BJ (cell line): ENCODE results near the gene LIN52. TPM values are rescaled to one million over a fixed set of nuclear protein-coding genes. Genes with fewer than 3 reads are reported as not detected.

Experiments
- CTCF ChIA-PET: fragments of 350-600 bp; formaldehyde crosslinking; extraction: SDS; loops from one replicate; lab custom pipeline; 2021; ENCODE audit warnings: antibody characterized with exemption, inconsistent platforms; lab: Yijun Ruan, JAX
- POLR2A ChIA-PET: fragments of 300-600 bp; sonication (Branson Sonifier 250); formaldehyde crosslinking; extraction: SDS; loops from one replicate; lab custom pipeline; 2021; ENCODE audit warnings: antibody characterized with exemption; lab: Charles Lee
- DNase-seq: peaks from one replicate; pipeline ENCODE4 v3.0.0-alpha.2; 2011; ENCODE audit warnings: low read depth
- H3K27me3 ChIP-seq: 2 replicates; pipeline ENCODE4 v1.6.0; 2011; ENCODE audit warnings: low read length; ENCODE audit not compliant: control insufficient read depth, insufficient read depth
- H3K36me3 ChIP-seq: 2 replicates; pipeline ENCODE4 v1.5.1; 2011; ENCODE audit warnings: low read length; ENCODE audit not compliant: control insufficient read depth, insufficient read depth
- H3K4me3 ChIP-seq: 2 replicates; pipeline ENCODE4 v1.5.1; 2011; ENCODE audit warnings: low read depth, mild to moderate bottlenecking, control low read depth, low read length
- polyA plus RNA-seq: library from polyadenylated mRNA; depleted of rRNA; stranded (reverse); fragments of >200 nt; gene quantifications from 2 replicates; pipeline ENCODE4 v1.2.3, GENCODE V29; 2011
- TF ChIP-seq, protein P1 (sequence below): IDR thresholded peaks from 2 replicates; pipeline ENCODE4 v1.5.1; 2011; ENCODE audit warnings: low read depth, mild to moderate bottlenecking, control low read depth, inconsistent platforms, low read length, moderate library complexity; ENCODE audit not compliant: insufficient read depth

LIN52 gene
- polyA plus RNA-seq, 1 experiment: 7.4 TPM

DNA sequence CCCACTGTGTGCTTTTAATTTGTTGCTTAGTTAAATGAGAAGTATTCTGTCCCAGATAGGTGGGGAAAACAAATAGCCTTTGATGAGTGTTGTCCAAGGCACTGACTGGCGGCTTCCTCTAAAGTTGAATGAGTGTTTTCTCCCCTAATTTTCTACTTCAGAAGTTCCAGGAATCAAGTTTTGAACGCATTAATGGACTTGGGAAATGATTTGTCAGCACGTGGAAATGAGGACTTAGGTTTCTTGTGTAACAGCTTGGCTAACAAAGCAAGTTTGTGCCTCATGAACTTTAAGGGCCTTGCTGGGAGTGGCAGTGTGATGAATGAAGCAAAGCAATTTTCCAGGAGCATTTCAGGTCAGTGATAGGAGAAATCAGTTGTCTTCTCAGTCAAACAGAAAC lies 56.9 kb downstream of the LIN52 start:
- ChIA-PET CTCF (no interaction called here), POLR2A (no interaction called here)
- TF ChIP-seq, protein P1, sequence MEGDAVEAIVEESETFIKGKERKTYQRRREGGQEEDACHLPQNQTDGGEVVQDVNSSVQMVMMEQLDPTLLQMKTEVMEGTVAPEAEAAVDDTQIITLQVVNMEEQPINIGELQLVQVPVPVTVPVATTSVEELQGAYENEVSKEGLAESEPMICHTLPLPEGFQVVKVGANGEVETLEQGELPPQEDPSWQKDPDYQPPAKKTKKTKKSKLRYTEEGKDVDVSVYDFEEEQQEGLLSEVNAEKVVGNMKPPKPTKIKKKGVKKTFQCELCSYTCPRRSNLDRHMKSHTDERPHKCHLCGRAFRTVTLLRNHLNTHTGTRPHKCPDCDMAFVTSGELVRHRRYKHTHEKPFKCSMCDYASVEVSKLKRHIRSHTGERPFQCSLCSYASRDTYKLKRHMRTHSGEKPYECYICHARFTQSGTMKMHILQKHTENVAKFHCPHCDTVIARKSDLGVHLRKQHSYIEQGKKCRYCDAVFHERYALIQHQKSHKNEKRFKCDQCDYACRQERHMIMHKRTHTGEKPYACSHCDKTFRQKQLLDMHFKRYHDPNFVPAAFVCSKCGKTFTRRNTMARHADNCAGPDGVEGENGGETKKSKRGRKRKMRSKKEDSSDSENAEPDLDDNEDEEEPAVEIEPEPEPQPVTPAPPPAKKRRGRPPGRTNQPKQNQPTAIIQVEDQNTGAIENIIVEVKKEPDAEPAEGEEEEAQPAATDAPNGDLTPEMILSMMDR: no peak
- no peak for DNase-seq
- no peak overlapping the region for H3K4me3 ChIP-seq
- no peaks in the 10 kb centered on the region for H3K27me3 ChIP-seq
- no peaks in the 10 kb centered on the region for H3K36me3 ChIP-seq

DNA sequence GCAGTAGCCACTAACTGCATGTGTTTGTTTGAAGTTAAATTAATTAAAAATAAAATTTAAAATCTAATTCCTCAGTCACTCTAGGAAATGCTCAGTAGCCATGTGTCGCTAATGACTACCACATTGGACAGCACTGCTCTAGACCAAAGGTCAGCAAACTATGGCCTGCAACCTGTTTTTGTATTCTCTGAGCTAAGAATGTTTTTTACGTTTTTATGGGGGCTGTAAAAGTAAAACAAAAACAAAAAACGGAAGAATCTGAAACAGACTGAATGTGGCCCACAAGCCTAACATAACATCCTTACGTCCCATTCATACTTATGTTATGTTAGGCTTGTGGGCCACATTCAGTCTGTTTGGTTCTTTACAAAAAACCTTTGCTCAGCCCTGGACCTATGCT lies 57.8 kb downstream of the LIN52 start:
- TF ChIP-seq, protein P1: no peak
- H3K27me3 ChIP-seq: no peaks in the 10 kb centered on the region
- no peaks in the 10 kb centered on the region for H3K36me3 ChIP-seq
- ChIA-PET CTCF (interaction anchor here (0.6 kb wide), 1 partner anchor 25 kb away, joined by 4 read pairs; no protein-coding TSS in a partner anchor), POLR2A (no interaction called here)
- H3K4me3 ChIP-seq: no peak overlapping the region
- DNase-seq: no peak

DNA sequence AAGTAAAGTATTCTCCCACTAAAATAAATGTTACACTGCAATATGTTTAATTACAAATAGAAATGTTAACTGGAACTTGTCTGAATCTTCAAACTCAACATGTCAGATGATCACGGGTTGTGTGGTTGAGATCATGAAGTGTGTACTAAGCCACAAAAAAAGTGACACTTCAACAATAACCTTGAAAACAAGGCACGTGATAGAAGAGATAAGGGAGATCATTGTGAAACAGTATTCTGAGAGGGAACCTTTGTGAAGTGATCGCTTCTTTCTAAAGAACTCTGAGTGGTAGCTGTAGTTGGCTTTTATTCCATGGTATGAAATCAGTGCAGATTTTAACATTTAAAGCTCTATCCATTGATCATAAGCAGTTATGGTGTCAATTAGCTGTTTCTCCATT lies 60.0 kb downstream of the LIN52 start:
- ChIA-PET POLR2A (no interaction called here), CTCF (interaction anchor here (0.9 to 1.0 kb wide), 2 partner anchors 10 to 18 kb away, joined by 3 read pairs; no protein-coding TSS in a partner anchor)
- H3K4me3 ChIP-seq: no peak overlapping the region
- H3K36me3 ChIP-seq: no peaks in the 10 kb centered on the region
- DNase-seq: no peak
- no peaks in the 10 kb centered on the region for H3K27me3 ChIP-seq
- TF ChIP-seq, protein P1: no peak

DNA sequence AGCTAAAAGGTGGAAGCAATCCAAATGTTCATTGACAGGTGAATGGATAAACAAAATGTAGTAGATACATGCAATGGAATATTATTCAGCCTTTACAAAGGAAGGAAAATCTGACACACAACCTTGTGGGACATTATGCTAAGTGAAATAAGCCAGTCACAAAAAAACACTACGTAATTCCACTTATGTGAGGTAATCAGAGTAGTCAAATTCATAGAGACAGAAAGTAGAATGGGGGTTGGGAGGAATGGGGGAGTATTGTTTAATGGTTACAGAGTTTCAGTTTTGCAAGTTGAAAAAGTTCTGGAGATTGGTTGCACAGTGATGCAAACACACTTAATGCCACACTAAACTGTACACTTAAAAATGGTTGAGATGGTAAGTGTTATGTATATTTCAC lies 62.8 kb downstream of the LIN52 start:
- TF ChIP-seq, protein P1: no peak
- Histone ChIP-seq H3K27me3 (no peaks in the 10 kb centered on the region), H3K36me3 (no peaks in the 10 kb centered on the region), H3K4me3 (no peak overlapping the region)
- no peak for DNase-seq
- POLR2A ChIA-PET: no interaction called here
- CTCF ChIA-PET: interaction anchor here (1.1 kb wide), 1 partner anchor 104 kb away, joined by 3 read pairs; no protein-coding TSS in a partner anchor

DNA sequence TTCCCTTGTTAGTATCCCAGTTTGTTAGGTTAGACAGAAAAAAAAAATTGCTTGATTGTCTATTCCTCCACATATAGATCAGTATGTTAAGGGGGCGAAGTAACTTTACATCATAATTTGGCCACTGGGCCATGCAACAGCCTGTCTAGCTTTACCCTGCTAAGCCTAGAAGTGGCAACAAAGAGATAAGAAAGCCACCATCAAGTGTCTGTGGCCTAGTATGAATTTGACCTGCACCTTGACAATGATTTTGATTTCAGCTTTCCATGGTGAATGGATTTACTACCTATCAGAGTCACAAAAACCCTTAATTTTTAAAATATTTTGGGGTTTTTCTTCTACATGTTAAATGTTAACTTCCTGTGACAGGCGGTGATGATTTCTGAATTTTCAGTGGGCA lies 63.9 kb downstream of the LIN52 start:
- Histone ChIP-seq H3K36me3 (no peaks in the 10 kb centered on the region), H3K4me3 (no peak overlapping the region), H3K27me3 (no peaks in the 10 kb centered on the region)
- TF ChIP-seq, protein P1: no peak
- DNase-seq: no peak
- POLR2A ChIA-PET: no interaction called here
- CTCF ChIA-PET: no interaction called here
